Suppressor macrophage treated with lipopolysaccharide for 1 hour (primary cell): ENCODE results near the gene SLAMF9.

Experiments
- DNase-seq, 3 donors: peaks; one replicate each; pipeline ENCODE4 v3.0.0-alpha.2; 2020 to 2022

The SLAMF9 gene

GRCh38 chr1:159945483-159946241 is 8.4 kb downstream of the SLAMF9 start, which contains the start of gene IGSF9:
IGSF9 (minus strand) TSS chr1:159945613; CDS start chr1:159943454, 2,159 bp downstream.
- peak in 1 of 3 donors; percentile 46 for DNase-seq

- DNase-seq = no peak
Measured at GRCh38 chr1:159944623-159945455, 9.2 kb downstream of the SLAMF9 start.

DNA sequence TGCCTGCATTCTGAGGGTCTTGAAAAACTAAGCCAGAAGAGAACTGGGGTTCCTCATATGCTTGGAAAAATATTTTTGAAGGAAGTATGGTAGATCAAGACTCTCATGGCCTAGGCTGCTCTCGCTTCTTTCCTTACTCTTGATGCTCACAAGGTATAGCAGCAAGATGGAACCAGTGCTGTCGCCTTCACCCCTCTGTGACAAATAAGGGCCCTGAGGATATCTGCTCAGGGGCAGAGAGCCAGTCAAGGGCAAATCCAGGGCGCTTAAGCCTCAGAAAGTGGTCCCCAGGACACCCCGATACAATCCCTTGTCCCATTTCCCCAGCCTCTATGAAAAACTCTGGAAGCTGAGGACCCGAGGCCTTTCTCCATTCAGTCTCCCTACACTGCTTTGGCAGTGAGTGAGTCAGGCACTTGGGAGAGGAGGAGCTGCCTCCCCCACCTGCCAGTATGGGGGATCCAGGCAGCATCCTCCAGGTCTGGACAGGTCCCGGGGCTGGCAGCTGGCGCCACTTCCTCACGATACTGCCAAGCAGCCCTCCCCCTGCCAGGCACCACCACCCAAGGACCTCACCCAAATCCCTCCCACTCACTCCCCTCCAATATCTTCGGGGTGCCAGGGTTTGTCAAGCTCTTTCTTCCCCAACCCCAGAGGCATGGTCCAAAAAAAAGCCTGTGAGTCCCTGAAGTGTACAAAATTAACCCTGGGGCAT is 10.0 kb downstream of the SLAMF9 start:
- no peak for DNase-seq

DNA sequence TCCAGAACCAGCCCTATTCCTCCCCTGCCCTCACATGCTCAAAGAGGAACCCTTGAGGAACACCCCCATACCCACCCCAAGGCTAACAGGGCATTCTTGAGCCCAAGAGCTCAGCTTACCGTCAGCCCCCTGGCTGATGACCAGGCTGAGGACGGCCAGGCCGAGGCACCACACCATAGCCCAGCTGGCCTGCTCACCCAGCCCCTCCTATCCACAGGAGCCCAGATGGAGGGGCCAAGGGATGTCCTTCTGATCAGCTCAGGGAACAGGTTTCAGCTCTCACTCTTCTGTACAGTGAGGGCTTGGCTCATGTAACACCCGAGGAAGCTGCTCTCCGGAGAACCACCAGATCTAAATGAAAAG is 10.8 kb downstream of the SLAMF9 start:
- DNase-seq = no peak

GRCh38 chr1:159942632-159943277 is 11.3 kb downstream of the SLAMF9 start:
- no peak for DNase-seq

GRCh38 chr1:159941591-159942560 is 12.2 kb downstream of the SLAMF9 start:
- no peak for DNase-seq

GRCh38 chr1:159941141-159941540 is 12.9 kb downstream of the SLAMF9 start:
- DNase-seq = no peak

- no peak for DNase-seq
Measured at GRCh38 chr1:159940006-159940620, 13.9 kb downstream of the SLAMF9 start.

DNA sequence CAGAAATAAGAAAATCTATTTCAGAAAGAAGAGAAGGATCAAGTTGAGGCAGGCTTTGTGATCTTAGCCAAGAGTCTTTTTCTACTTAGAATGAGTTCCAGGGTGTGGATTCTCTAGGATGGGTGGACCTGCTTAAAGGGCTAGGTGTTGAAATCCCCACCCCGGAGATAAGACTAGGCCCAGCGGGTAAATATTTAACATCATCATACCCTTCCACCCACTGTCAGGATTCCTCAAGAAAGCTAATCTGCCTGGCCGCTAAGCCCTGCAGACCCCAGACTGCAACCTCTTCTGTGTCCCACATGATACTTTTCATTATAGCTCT is 14.4 kb downstream of the SLAMF9 start:
- DNase-seq = no peak

DNA sequence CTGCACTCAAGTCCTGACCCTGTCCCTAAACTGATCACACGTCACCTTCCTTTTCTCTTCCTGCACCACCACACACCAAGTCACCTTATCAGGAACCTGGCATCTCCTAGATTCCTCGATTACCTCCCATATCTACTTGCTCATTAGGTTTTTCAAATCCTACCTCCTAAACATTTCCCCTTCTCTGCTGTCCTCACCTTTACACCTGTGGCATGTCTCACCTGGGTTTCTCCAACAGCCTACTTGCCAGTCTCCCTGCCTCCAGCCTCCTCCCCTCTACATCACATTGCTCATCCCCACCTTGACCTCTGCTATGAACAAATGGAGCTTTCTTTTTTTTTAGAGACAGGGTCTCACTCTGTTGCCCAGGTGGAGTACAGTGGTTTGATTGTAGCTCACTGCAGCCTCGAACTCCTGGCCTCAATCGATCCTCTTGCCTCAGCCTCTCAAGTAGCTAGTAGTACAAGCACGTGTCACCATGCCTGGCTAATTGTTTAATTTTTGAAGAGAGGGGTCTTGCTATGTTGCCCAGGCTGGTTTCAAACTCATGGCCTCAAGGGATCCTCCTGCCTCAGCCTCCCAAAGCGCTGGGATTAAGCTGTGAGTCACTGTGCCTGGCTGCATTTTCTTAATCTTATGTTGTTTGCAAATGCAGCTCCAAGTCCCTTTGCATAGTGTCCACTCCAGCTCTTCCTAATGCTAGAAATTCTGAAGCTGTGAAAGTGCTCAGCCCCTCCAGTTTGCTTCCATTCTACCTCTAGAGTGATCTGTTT is 14.9 kb downstream of the SLAMF9 start:
- no peak for DNase-seq

- DNase-seq = peak in 1 of 3 donors; percentile 28
Measured at GRCh38 chr1:159938211-159938852, 15.7 kb downstream of the SLAMF9 start.

- peak; percentile 42 to 63 (median 43) for DNase-seq
Measured at GRCh38 chr1:159937054-159937750, 16.8 kb downstream of the SLAMF9 start.

DNA sequence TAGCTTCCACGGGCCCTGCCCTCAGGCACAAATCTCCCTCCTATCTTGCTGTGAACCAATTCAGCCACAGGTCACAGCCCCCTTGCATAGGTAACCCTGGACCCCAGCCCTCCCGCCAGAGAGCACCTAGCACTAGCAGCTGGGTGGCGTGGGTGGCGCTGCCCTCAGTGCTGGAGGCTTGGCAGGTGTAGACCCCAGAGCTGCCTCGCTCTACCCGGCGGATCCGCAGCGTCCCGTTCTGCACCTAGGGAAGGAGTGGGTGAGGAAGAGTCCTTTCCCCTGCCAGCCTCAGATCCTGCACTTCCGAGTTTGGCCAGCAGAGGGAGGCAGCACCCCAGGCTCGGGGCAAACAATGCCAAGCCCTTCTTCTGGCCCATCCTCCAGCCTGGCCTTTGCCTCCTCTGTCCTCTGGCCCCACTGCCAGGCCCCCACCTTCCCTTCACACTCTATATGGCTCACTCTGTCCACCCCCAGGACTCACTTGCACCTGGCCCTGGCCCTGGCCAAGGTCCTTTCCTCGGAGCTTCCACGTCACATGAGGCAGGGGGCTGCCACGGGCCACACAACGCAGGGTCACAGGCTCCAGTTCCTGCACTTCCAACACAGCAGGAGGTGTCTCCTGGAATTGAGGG is 17.6 kb downstream of the SLAMF9 start:
- DNase-seq = peak; percentile 70 to 82 (median 81)

DNA sequence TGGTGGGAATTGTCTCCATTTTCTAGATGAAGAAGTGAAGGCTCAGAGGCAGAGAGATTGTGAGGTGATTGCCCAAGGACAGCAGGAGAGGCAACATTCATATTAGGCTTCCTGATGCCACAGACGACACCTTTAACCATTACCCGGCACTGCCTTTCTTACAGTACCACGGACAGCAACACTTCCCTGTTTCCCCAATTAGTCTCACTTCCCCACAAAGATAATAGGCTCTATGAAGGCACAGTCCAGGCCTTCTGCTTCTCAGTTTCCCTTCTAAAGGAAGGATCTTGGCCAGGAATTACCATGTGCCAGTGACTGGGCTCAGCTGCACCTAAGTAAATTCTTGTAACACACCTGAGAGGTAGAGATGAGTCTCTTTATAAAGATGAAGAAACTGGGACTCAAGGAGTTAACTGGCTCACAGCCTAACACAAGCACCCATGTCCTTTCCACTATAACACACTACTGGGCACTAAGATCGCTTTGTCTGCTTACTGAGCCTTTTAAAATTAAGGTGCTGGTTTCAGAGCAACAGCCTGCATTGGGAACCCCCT is 18.2 kb downstream of the SLAMF9 start:
- peak; percentile 75 to 79 (median 78) for DNase-seq

GRCh38 chr1:159935305-159935704 is 18.7 kb downstream of the SLAMF9 start:
- DNase-seq = no peak

DNA sequence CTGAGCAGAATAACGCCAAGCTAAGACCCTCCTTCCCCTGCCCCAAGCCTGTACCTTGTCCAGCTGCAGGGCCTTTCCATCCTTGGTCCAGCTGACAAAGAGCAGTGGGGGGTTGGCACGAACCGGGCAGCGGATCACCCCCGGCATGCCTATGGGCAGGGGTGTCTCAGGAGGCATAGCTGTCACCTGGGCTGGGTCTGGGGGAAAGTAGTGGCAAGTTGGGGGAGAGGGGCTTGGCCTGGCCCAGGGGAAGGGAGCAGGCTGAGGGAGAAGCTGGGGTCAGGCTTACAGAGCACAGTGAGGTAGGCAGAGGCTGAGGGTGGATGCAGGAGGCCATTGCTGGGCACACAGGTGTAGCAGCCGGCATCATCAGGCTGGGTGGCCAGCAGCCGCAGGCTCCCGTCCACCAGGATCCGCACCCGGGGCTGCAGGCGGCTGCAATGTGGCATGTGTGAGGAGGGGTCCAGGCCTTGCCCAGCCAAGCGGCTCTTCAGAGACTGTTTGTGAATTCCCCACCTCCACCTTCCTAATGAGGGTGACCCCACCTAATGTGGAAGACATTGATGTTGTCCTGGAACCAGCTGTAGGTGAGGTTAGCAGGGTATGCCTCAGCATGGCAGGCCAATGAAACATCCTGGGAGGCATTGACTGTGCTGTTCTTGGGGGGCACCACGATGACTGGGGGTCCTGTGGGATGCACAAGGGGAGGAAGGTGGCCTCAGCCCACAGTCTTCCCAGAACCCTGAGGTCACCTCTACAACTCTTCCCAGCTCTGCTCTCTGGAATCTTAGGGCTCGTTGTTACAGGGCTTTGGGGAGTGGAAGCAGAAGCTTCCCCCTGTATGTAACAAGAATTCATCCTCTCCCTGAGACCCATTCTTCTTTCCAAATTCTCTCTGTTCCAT is 19.6 kb downstream of the SLAMF9 start:
- DNase-seq = no peak

- no peak for DNase-seq
Measured at GRCh38 chr1:159933347-159933746, 20.7 kb downstream of the SLAMF9 start.
